Left ventricle myocardium inferior (tissue), 1 donor: ENCODE data around the gene DCC. TPM values are rescaled to one million over a fixed set of nuclear protein-coding genes. Genes with fewer than 3 reads are reported as not detected.

Experiments
- DNase-seq: peaks from one replicate; pipeline ENCODE4 v3.0.0-alpha.2; 2020
- H3K27ac ChIP-seq: fragments of 200-600 bp; replicated peaks from 2 replicates; pipeline ENCODE4 v1.8.0; 2021
- H3K27me3 ChIP-seq: fragments of 200-600 bp; 2 replicates; pipeline ENCODE4 v1.8.0; 2021; ENCODE audit warnings: low read depth
- H3K36me3 ChIP-seq: fragments of 200-600 bp; 2 replicates; pipeline ENCODE4 v1.8.0; 2021
- H3K4me1 ChIP-seq: fragments of 200-600 bp; 2 replicates; pipeline ENCODE4 v1.8.0; 2021
- H3K4me3 ChIP-seq: fragments of 200-600 bp; 2 replicates; pipeline ENCODE4 v1.8.0; 2021; ENCODE audit warnings: mild to moderate bottlenecking, moderate library complexity
- H3K9me3 ChIP-seq: fragments of 200-600 bp; replicated peaks from 2 replicates; pipeline ENCODE4 v1.8.0; 2021
- CTCF ChIP-seq: fragments of 200-600 bp; IDR thresholded peaks from 2 replicates; pipeline ENCODE4 v1.8.0; 2021; ENCODE audit warnings: antibody characterized with exemption, mild to moderate bottlenecking, borderline replicate concordance
- intact Hi-C: fragments of 100-400 bp; cut with micrococcal nuclease; formaldehyde crosslinking; loops from one replicate; pipeline ENCODE4 v1.11.0; 2022
- total RNA-seq: library from RNA; stranded (reverse); fragmentation: NEBNext Ultra II Directional; extraction: Animal tissue kit (Norgen Biotek cat#: 25700); gene quantifications from one replicate; pipeline ENCODE4 v1.2.1, GENCODE V29; 2021
- donor health status: DM: no; HTN: yes; CAD: no; lungs with severe emphysema.

The DCC gene
- total RNA-seq, 1 donor from 2014 or later = not detected

GRCh38 chr18:52907543-52908308 is 567.7 kb downstream of the DCC start:
- Histone ChIP-seq H3K27ac (no peak overlapping the region), H3K9me3 (no peaks in the 10 kb centered on the region), H3K4me1 (no peaks in the 10 kb centered on the region), H3K27me3 (no peaks in the 10 kb centered on the region), H3K4me3 (no peak overlapping the region), H3K36me3 (no peaks in the 10 kb centered on the region)
- no peak for TF ChIP-seq CTCF
- intact Hi-C loops = no loop called here
- no peak for DNase-seq

- DNase-seq = no peak
- Histone ChIP-seq H3K9me3 (no peaks in the 10 kb centered on the region), H3K4me1 (no peaks in the 10 kb centered on the region), H3K4me3 (no peak overlapping the region), H3K27me3 (no peaks in the 10 kb centered on the region), H3K36me3 (no peaks in the 10 kb centered on the region), H3K27ac (no peak overlapping the region)
- no peak for TF ChIP-seq CTCF
- intact Hi-C loops = no loop called here
Measured at GRCh38 chr18:52914148-52914547, 574.2 kb downstream of the DCC start.

- Histone ChIP-seq H3K9me3 (no peaks in the 10 kb centered on the region), H3K4me3 (no peak overlapping the region), H3K27me3 (no peaks in the 10 kb centered on the region), H3K4me1 (no peaks in the 10 kb centered on the region), H3K36me3 (no peaks in the 10 kb centered on the region), H3K27ac (no peak overlapping the region)
- no peak for DNase-seq
- intact Hi-C loops = no loop called here
- no peak for TF ChIP-seq CTCF
Measured at GRCh38 chr18:52920665-52921064, 580.7 kb downstream of the DCC start.

- no peaks in the 10 kb centered on the region for H3K27me3 ChIP-seq
- no peak for TF ChIP-seq CTCF
- no peak for DNase-seq
- no peaks in the 10 kb centered on the region for H3K9me3 ChIP-seq
- no peaks in the 10 kb centered on the region for H3K36me3 ChIP-seq
- H3K4me1 ChIP-seq = no peaks in the 10 kb centered on the region
- intact Hi-C loops = no loop called here
- no peak overlapping the region for H3K27ac ChIP-seq
- H3K4me3 ChIP-seq = no peak overlapping the region
Measured at GRCh38 chr18:52933356-52933755, 593.4 kb downstream of the DCC start.

- no peak for TF ChIP-seq CTCF
- no peaks in the 10 kb centered on the region for H3K9me3 ChIP-seq
- no peak overlapping the region for H3K4me3 ChIP-seq
- intact Hi-C loops = no loop called here
- no peak for DNase-seq
- no peak overlapping the region for H3K27ac ChIP-seq
- no peaks in the 10 kb centered on the region for H3K36me3 ChIP-seq
- H3K27me3 ChIP-seq = no peaks in the 10 kb centered on the region
- H3K4me1 ChIP-seq = no peaks in the 10 kb centered on the region
Measured at GRCh38 chr18:52936931-52937330, 596.9 kb downstream of the DCC start.
